Renal cortical epithelial cell (primary cell): Measurements from ENCODE around the gene GCN1. TPM values are rescaled to one million over a fixed set of nuclear protein-coding genes. Genes with fewer than 3 reads are reported as not detected.
A peak's percentile ranks its signal among the peaks of the same experiment; 100 is the strongest.
"Not testable (repeated sequence)": the region's sequence is repeated elsewhere in the genome, so short reads cannot be mapped to it uniquely, and the experiment has no call there.

Source experiments
- DNase-seq: peaks from one replicate; pipeline ENCODE4 v3.0.0-alpha.2; 2011; ENCODE audit warnings: low read depth
- total RNA-seq: library from RNA; depleted of rRNA; stranded (reverse); fragments of >200 nt; gene quantifications from 2 replicates; pipeline ENCODE4 v1.2.3, GENCODE V29; 2014

GCN1 gene, protein sequence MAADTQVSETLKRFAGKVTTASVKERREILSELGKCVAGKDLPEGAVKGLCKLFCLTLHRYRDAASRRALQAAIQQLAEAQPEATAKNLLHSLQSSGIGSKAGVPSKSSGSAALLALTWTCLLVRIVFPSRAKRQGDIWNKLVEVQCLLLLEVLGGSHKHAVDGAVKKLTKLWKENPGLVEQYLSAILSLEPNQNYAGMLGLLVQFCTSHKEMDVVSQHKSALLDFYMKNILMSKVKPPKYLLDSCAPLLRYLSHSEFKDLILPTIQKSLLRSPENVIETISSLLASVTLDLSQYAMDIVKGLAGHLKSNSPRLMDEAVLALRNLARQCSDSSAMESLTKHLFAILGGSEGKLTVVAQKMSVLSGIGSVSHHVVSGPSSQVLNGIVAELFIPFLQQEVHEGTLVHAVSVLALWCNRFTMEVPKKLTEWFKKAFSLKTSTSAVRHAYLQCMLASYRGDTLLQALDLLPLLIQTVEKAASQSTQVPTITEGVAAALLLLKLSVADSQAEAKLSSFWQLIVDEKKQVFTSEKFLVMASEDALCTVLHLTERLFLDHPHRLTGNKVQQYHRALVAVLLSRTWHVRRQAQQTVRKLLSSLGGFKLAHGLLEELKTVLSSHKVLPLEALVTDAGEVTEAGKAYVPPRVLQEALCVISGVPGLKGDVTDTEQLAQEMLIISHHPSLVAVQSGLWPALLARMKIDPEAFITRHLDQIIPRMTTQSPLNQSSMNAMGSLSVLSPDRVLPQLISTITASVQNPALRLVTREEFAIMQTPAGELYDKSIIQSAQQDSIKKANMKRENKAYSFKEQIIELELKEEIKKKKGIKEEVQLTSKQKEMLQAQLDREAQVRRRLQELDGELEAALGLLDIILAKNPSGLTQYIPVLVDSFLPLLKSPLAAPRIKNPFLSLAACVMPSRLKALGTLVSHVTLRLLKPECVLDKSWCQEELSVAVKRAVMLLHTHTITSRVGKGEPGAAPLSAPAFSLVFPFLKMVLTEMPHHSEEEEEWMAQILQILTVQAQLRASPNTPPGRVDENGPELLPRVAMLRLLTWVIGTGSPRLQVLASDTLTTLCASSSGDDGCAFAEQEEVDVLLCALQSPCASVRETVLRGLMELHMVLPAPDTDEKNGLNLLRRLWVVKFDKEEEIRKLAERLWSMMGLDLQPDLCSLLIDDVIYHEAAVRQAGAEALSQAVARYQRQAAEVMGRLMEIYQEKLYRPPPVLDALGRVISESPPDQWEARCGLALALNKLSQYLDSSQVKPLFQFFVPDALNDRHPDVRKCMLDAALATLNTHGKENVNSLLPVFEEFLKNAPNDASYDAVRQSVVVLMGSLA (N-terminal part only)
- total RNA-seq, result 80.6 and 216 TPM in 2 replicates

DNA sequence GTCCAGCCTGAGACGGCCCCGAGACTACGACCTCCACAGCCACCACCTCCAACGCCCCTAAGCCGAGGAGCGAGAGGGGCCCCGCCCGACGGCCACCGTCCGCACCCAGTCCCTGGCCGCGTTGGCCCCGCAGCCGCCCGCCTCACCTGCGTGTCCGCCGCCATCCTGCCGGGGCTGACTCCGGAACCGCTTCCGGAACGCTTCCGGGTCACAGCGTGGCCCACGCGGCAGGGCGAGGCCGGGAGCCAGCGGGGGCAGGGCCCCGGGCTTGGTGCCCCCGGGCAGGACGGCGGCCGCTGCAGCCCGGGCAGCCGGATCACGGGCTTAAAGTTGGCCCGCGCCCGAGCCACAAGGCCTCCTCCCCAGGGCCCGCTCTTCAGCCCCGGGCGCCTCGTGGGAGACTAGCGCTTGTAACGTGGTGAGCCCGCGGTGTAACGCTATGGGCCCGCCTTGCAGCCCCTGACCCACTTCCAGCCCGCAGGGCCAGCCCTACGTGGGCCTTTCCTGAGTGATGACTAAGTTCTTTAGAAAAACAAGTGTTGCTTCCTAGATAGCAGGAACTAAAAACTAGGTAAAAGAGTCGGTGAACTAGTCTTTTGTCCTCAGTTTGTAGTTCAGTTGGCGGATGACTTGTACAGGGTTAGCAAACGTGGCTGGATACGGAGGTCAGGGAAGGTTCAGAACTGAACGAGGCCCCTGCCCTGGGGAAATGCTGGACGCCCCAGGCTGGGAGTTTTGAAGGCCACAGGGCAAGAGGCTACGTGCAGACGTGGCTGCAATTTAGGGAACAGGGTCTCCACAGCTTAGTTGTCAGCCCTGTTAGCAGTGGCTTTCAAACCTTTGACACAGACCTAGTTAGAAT lies at the start of gene GCN1:
GCN1 (minus strand) TSS at position 182 of the 862 bp plus-strand sequence; CDS start at position 164, 18 bp downstream.
- peak; percentile 79 for DNase-seq

DNA sequence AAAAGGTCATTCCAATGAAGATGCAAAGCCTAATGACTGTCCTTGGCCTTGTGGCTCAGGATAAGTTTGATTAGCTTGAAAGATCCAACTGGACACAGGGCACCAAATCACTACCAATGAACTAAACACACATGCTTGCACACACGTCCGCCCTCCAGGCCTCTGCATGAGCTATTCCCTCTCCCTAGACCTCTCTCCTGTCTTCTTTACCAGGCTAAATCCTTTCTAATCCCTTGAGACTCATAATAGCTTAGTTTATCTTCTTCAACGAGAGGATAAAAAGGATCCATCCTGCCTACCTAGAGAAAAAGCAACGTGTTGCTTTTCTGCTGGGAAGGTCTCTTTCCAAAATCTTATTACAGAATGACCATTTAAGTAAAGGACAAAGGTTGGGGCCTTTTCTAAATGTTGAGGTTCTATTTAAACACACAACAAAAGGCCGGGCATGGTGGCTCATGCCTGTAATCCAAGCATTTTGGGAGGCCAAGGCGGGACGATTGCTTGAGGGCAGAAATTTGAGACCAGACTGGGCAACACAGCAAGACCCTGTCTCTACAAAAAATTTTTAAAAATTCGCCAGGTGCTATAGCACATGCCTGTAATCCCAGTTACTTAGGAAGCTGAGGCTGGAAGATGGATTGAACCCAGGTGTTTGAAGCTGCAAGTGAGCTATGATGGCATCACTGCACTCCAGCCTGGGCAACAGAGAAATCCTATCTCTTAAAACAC lies 48.6 kb upstream of the GCN1 start:
- DNase-seq, result no peak

DNA sequence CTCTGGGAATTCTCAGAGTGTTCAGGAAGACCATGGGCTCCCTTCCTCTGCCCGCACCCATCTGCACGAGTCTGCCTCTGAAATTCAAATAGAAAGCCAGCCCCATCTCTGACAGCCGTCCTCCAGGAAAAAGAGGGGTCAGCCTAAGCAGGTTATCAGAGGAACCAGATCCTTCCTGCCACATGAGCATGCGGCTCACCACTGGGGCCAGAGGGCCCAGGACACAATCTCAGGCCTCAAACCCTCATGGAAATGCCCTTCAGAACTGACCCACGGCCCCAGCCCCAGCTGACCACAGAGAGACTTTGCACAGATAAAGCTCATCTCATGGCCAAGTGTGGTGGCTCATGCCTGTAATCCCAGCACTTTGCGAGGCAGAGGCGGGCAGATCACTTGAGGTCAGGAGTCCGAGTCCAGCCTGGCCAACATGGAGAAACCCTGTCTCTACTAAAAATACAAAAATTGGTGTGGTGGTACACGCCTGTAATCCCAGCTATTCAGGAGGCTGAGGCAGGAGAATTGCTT lies 47.8 kb upstream of the GCN1 start:
- no peak for DNase-seq

DNA sequence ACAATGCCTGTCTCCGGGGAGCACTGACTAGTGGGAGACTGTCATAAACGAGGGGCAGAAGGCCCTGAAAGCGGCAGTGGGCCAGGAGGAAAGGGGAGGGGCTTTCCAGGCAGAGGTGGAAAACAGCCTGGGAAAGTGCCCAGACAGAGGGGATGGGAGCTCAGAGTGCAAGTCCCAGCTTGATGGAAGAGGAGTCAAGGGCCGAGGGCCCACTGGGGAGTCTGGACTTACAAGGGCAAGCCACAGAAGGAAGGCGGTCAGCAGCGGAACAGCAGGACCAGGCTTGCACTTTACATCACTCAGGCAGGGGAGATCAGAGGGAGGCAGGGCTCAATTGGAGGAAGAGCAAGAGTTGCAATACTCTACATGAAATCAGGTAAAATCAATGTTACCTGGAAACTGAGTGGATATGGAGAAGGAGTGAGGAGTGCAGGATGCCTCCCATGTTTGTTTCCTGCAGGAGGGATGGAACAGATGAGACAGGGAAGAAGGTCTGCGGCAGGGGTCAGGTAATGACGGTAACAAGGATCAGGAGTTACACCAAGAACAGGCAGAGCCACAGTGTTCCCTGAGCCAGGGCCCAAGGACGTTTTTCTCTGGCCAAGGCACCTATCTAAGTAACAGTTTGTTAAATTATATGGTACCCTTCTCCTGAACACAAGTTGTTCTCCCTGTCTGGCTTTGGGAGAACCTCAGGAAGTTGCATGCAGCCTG lies 47.2 kb upstream of the GCN1 start:
- no peak for DNase-seq

DNA sequence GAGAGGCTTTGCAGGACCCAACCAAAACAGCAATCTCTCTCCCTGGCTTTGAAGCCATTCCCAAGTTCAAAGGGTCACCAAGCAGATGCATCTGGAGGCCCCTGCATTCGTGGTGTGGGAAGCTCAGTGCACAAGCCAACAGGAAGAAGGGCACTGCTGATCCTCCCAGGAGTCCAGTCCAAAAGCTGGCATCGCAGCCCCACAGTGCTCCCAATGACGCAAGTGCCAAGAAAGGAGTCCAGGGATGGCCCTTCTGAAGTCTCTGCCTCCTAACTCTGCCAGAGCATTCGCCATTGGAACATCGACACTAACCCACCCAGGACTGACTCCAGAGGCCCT lies 45.9 kb upstream of the GCN1 start:
- no peak for DNase-seq

DNA sequence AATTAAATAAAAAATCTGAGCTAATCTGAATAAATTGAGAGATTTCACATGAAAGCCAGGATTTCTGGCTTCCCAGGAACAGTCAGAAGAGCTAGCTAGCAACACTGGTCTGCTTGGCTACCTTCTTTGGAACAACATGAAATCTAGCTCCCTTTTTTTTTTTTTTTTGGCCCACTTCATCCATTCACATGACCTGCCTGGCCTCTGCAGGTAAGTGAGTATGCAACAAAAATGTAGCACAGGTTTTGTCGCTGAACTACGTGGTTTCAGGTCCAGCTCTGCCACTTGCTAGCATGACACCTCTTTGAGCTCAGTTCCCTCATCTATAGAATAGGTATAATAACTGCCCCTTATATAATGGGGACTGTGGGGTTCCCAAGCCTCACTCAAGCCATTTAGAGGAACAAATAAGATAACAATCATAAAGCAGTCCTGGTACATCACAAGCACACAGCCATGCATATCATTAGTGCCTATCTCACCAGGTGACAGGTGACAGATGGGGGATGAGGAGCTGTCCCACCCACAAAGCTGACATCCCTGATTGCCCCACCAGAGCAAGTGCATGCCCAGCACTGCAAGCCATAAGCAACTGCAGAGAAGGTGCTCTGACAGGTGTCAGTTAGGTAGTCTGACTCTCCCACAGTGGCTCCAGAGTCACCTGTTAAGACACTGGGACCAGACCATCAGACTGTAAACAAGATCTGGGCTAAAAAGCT lies 45.4 kb upstream of the GCN1 start:
- no peak for DNase-seq

DNA sequence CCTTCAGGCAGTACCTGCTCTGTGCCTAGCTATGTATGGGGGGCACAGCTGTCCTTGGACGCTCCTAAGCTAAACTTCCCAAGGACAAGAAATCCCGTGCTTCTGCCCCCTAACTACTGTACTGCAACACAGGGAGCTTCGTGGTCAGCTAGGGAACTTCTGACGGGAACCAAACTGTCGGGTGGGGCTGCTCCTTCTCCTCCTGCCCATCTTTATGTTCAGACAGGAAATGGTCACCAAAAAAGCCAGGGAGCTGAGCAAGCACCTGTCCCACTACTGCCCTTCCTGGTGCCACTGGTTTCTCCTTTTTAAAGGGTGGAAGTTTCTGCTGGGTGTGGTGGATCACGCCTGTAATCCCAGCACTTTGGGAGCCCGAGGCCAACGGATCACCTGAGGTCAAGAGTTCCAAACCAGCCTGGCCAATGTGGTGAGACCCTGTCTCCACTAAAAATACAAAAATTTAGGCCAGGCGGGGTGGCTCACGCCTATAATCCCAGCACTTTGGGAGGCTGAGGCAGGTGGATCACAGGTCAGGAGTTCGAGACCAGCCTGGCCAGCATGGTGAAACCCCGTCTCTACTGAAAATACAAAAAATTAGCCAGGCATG lies 44.4 kb upstream of the GCN1 start:
- no peak for DNase-seq

DNA sequence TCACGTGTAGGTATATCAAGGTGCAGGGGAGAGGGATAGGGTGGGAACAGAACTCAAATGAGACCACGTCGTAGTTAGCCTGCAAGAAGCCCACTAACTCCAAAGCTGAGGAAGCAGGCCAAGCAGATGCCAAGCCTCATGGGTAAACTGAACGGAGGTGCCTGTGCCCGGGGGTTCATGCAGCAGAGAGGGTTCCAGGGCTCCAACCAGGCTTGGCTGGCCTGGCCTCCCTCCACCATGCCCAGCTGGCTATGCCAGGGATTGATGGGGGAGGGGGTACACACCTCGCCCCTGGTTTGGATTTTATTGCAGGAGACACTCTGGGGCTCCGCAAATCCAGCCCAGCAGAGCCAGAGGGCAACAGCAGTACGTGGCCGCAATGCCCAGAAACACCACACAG lies 43.7 kb upstream of the GCN1 start:
- DNase-seq, result no peak

DNA sequence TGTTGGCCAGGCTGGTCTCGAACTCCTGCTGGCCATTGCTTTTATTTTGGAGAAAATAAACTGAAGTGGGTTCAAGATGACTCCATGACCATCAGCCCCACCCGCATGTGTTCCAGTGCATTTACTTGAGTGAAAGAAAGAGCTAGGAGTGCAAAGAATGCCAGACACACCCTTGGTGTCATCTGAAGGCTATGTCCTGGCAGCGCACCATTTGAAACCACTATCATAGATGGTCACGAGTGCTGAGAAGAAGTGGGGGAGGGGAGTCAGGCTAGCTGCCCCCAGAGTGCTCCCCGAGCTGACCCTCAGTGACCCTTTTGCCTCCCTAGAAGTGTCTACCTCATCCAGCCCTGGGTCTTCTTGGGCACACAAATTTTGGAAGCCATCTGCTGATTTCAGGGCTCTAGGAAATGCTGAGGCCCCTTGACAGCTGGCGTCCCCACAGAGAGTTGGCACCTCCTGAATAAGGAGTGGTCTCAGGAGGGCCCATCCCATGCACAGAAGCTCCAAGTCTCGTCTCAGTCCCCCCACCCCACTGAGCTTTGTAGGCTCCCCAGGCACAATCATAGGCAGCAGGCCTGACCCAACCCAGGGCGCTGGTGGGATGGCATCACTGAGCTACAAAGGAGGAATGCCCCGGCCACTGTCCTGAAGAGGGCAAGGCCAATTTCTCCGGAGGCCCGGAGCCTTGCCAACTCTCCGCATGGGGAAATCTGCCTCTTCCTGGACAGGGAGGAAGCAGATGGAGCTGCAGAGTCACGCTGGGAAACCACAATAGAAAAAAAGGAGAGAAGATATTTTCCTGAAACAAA lies 43.1 kb upstream of the GCN1 start:
- peak; percentile 64 for DNase-seq

DNA sequence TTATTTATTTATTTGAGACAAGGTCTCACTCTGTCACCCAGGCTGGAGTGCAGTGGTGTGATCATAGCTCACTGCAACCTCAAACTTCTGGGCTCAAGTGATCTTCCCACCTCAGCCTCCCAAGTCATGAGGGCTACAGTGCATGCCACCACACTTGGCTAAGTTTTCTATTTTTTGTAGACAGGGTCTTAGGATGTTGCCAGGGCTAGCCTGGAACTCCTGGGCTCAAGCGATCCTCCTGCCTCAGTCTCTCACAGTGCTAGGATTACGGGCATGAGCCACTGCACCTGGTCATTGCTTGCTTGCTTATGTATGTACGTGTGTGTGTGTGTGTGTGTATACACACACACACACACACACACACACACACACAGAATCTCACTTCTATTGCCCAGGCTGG lies 42.3 kb upstream of the GCN1 start:
- not testable (repeated sequence) for DNase-seq

DNA sequence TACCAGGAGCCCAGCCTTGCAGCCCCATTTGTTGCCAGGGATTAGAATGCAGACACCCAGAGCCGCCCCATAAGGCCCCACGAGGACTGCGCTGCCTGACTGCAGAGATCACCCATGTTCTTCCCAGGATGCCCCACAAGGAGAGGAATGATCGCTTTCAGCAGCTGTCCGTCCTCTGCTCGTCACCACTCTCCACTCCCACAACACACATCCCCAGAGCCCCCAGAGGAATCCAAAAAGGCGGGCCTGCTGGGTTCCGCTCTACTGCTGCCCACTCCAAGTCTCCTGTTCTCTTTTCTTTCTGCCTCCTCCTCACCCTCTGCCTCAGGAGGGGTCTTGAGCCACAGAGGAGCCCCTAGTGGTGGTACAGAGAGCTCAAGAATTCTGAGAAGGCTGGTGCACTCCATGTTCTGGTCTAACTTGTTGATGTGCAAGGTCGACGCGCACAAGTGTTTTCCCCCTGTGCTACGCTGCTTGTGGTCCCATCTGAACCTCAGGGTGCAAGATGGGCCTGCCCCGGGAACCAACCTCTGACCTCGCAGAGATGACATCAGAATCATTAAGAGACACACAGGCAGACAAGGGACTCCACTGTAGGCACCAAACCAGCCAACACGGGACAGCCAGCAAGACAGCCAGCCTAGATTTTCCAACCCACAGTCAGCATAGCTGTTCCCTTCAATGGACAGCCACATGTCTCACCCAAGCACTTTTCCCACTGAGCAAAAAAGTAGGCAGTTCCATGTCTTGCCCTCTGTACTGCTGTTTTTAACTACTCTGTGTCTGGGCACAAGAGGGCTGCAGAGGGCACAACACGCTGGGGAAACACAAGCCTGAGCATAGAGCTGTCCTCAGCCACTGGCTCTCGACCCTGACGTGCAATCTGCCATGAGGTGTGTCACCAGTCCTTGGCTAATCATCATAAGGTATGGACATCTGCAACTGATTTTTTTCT lies 41.1 kb upstream of the GCN1 start:
- no peak for DNase-seq

DNA sequence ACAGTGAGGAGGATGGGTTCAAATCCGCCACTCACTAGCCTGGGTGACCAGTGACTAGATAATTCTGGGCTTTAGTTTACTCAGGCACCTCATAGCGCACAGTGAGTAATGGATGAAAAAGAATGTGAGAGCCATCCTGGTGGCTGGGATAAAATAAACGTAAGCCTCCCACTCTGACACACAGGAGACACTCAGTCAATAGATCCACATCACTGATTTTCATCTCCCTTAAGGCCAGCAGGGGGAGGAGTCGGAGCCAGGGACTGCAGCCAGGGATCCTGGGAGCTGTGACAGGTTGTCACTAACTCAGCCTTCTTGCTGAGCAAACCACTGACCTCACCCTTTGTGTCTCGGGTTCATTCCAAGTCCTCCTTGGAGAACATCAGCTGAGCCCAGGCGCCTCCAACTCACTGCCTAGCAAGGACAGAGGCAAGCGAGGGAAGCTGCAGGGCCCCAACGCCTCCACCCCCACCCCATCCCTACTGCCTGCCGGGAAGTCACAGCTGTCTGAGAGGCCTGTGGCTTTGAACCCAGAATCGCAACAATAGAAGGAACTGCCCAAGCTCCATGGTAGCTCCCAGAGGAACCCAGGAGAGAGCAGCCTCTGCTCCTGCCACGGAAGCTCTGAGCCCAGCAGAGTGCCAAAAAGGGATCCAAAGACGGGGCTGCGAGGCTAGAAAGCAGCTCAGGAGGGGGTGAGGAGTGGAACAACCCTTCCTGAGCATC lies 40.3 kb upstream of the GCN1 start:
- DNase-seq, result peak; percentile 97

DNA sequence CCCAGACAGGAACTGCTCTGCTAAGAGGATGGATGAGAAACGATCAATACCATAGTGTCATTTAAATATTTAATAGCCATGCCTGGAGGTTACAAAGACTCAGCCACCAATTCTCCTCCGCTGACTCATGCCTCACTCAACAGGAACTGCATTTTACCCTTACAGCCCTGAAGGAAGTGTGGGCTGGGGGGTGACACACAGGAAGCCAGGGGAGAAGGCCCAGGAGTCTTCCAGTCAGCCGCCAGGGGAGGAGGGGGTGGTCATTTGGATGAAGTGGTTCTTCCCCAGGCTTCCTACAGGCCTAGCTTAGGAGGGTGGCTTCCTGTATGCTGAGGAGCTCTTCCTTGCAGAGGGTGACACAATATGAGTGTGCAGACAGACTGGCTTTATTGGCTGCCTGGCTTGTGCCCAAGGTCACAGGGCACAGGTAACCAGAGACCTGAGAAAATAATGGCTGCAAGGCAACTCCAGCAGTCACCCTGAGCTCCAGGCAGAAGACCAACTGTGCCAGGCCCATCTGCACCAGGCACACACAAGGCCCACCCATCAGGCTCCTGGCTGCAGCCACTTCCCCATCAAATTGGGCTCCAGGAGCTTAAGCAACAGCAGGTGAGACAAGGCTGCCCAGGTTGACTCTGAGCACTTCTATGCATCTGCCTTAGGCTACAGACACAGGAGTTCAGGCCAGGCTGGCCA lies 36.9 kb upstream of the GCN1 start:
- peak; percentile 96 for DNase-seq

DNA sequence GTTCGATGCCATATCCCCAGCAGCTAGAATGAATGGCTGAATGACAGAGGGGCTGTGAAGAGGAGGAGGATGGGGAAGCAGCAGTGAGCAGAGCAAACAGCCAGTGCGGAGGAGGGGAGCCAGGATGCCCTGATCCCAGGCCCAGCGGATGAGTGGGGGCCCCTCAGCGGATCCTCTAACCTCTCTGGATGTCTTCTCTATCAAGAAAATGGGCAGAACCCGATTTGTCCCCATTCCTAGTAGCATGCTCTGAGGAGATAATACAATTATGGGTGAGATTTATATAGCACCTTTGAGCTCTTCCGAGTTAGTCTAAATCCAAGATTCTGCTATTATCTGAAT lies 36.4 kb upstream of the GCN1 start:
- no peak for DNase-seq

DNA sequence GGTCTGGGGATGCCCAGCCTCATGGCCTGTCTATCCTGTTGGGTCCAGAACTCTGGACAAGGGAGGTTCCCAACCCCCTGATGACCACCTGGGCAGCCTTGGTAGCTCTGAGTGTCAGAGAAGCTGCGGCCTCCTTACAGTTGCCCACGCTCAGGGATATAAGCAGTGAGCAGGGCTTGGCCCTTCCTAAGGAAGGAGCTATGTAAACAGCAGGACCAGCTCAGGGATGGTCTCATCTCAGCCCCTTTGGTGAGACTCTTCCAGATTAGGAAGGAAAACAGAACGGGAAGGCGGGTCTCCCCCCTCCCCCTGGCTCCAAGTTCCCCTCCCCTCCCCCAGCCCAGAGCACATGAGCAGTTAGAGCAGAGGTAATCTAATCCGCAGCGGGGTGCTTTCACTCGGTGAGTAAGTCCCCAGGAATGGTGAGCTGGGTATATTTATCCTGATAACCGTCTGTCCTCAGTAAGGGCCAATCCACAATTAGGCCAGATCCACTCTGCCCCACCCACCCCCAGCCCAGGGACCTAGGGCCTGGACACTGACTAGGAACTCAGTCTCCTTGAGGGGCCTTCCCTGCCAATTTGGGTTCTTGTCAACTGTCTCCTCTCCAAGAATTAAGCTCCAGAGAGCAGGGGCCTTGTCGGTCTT lies 35.9 kb upstream of the GCN1 start:
- peak; percentile 92 for DNase-seq
